SK-N-SH (cell line): ENCODE results near the gene GALNT1. TPM values are rescaled to one million over a fixed set of nuclear protein-coding genes. Genes with fewer than 3 reads are reported as not detected.

Experiments used
- CTCF ChIA-PET: fragments of 300-600, 350-600 bp; formaldehyde crosslinking; extraction: SDS; loops from one replicate; lab custom pipeline; 2021; lab: Yijun Ruan, JAX
- POLR2A ChIA-PET: fragments of 350-600 bp; sonication (Branson Sonifier 250); formaldehyde crosslinking; extraction: SDS; loops from one replicate; lab custom pipeline; 2020; ENCODE audit warnings: antibody characterized with exemption, inconsistent platforms; lab: Yijun Ruan, JAX
- DNase-seq: peaks from one replicate; pipeline ENCODE4 v3.0.0; 2012
- H2AFZ ChIP-seq: fragments of 200-600 bp; sonication (generic); 2 replicates; pipeline ENCODE4 v1.8.1; 2016; ENCODE audit warnings: antibody characterized with exemption, mild to moderate bottlenecking, low read depth
- H3F3A ChIP-seq: fragments of 200-600 bp; sonication (generic); replicated peaks from 2 replicates; pipeline ENCODE3; 2016; ENCODE audit warnings: antibody characterized with exemption, mild to moderate bottlenecking; ENCODE audit not compliant: insufficient read depth
- H3K27ac ChIP-seq, 2 experiments: fragments of 200-500 bp in 1 of 2; fragments of 200-600 bp in 1 of 2; sonication (Bioruptor generic) in 1 of 2; sonication (generic), shearing (Covaris generic) in 1 of 2; 2 replicates each; pipeline versions ENCODE4 v1.5.1 to v1.6.1; 2014 to 2016; ENCODE audit warnings: low read depth in 2 of 2, inconsistent platforms in 1 of 2, low read length in 1 of 2, mild to moderate bottlenecking in 1 of 2, mixed read lengths in 1 of 2
- H3K27me3 ChIP-seq: fragments of 200-600 bp; sonication (generic), shearing (Covaris generic); 2 replicates; pipeline ENCODE4 v1.6.1; 2016; ENCODE audit warnings: mixed run types; ENCODE audit not compliant: insufficient read depth
- H3K36me3 ChIP-seq, 2 experiments: fragments of 200-500 bp in 1 of 2; fragments of 200-600 bp in 1 of 2; sonication (Bioruptor generic) in 1 of 2; sonication (generic) in 1 of 2; replicated peaks in 1 of 2; 2 replicates each; pipeline versions ENCODE3 to v1.5.1; 2014 to 2016; ENCODE audit warnings: low read length in 1 of 2, mild to moderate bottlenecking in 1 of 2; ENCODE audit not compliant: insufficient read depth in 2 of 2, control insufficient read depth in 1 of 2
- H3K4me1 ChIP-seq, 2 experiments: fragments of 200-500 bp in 1 of 2; fragments of 200-600 bp in 1 of 2; sonication (Bioruptor generic) in 1 of 2; sonication (generic), shearing (Covaris generic) in 1 of 2; 2 replicates each; pipeline versions ENCODE4 v1.5.1 to v1.6.1; 2014 to 2016; ENCODE audit warnings: low read depth in 1 of 2, low read length in 1 of 2, mixed run types in 1 of 2; ENCODE audit not compliant: insufficient read depth in 2 of 2, control insufficient read depth in 1 of 2
- H3K4me2 ChIP-seq: fragments of 200-600 bp; sonication (generic), shearing (Covaris generic); 2 replicates; pipeline ENCODE4 v1.6.1; 2017; ENCODE audit warnings: mixed run types
- H3K4me3 ChIP-seq, 2 experiments: fragments of 200-500 bp in 1 of 2; fragments of 200-600 bp in 1 of 2; sonication (Bioruptor generic) in 1 of 2; sonication (generic), shearing (Covaris generic) in 1 of 2; 2 replicates each; pipeline versions ENCODE4 v1.5.1 to v1.8.1; 2014 to 2016; ENCODE audit warnings: low read depth in 2 of 2, inconsistent platforms in 1 of 2, low read length in 1 of 2, mild to moderate bottlenecking in 1 of 2, mixed read lengths in 1 of 2, moderate library complexity in 1 of 2
- H3K79me2 ChIP-seq: fragments of 200-600 bp; sonication (generic); 2 replicates; pipeline ENCODE4 v1.8.1; 2017; ENCODE audit warnings: mild to moderate bottlenecking; ENCODE audit not compliant: insufficient read depth
- H3K9ac ChIP-seq: fragments of 200-600 bp; sonication (generic); 2 replicates; pipeline ENCODE4 v1.6.1; 2017; ENCODE audit warnings: mixed run types
- H3K9me2 ChIP-seq: fragments of 200-600 bp; sonication (generic); 2 replicates; pipeline ENCODE4 v1.6.1; 2017; ENCODE audit warnings: mixed run types
- H3K9me3 ChIP-seq: fragments of 200-600 bp; sonication (generic); 2 replicates; pipeline ENCODE4 v1.6.1; 2017; ENCODE audit warnings: mixed run types, mild to moderate bottlenecking, moderate library complexity
- H4K20me1 ChIP-seq: fragments of 200-600 bp; sonication (generic); 2 replicates; pipeline ENCODE4 v1.6.1; 2017; ENCODE audit warnings: mild to moderate bottlenecking, mixed run types; ENCODE audit not compliant: insufficient read depth
- CHD2 ChIP-seq: fragments of 150-350 bp; IDR thresholded peaks from 2 replicates; pipeline ENCODE4 v1.6.1; 2018; ENCODE audit warnings: low read length; ENCODE audit not compliant: partially characterized antibody
- CTCF ChIP-seq: fragments of 200-600 bp; sonication (generic); IDR thresholded peaks from 2 replicates; pipeline ENCODE4 v1.6.1; 2017; ENCODE audit warnings: antibody characterized with exemption, mild to moderate bottlenecking, moderate library complexity
- EZH2phosphoT487 ChIP-seq: fragments of 200-600 bp; sonication (generic); IDR thresholded peaks from 2 replicates; pipeline ENCODE4 v1.6.1; 2017; ENCODE audit warnings: low read depth, mixed run types, mild to moderate bottlenecking, antibody characterized with exemption, moderate library complexity, borderline replicate concordance
- FOXJ3 ChIP-seq: sonication (generic); formaldehyde crosslinking; IDR thresholded peaks from 2 replicates; pipeline ENCODE4 v1.5.1; 2020; ENCODE audit warnings: mild to moderate bottlenecking, missing genetic modification reagents
- FOXM1 ChIP-seq: IDR thresholded peaks from 2 replicates; pipeline ENCODE4 v1.4.0; 2012; ENCODE audit warnings: low read depth, mild to moderate bottlenecking
- GABPA ChIP-seq: IDR thresholded peaks from 2 replicates; pipeline ENCODE4 v1.4.0; 2012; ENCODE audit warnings: low read depth, mild to moderate bottlenecking
- IRF3 ChIP-seq: fragments of 150-350 bp; IDR thresholded peaks from 2 replicates; pipeline ENCODE4 v1.6.1; 2016; ENCODE audit warnings: mild to moderate bottlenecking, low read depth, low read length
- JUND ChIP-seq: IDR thresholded peaks from 2 replicates; pipeline ENCODE4 v1.4.0; 2012
- MEF2A ChIP-seq: IDR thresholded peaks from 2 replicates; pipeline ENCODE4 v1.4.0; 2012; ENCODE audit warnings: low read depth, borderline replicate concordance
- MXI1 ChIP-seq: IDR thresholded peaks from 2 replicates; pipeline ENCODE4 v1.6.1; 2012; ENCODE audit warnings: mild to moderate bottlenecking, low read depth, low read length, improper control_type of control experiment
- PBX3 ChIP-seq: IDR thresholded peaks from 2 replicates; pipeline ENCODE4; 2012
- RAD21 ChIP-seq: IDR thresholded peaks from 2 replicates; pipeline ENCODE4 v1.6.1; 2012; ENCODE audit warnings: mild to moderate bottlenecking, low read length
- REST ChIP-seq: IDR thresholded peaks from 2 replicates; pipeline ENCODE4 v1.6.1; 2012; ENCODE audit warnings: mild to moderate bottlenecking, low read depth, low read length, moderate library complexity
- RFX5 ChIP-seq: IDR thresholded peaks from 2 replicates; pipeline ENCODE4 v1.6.1; 2012; ENCODE audit warnings: mild to moderate bottlenecking, improper control_type of control experiment, low read length
- RXRA ChIP-seq: IDR thresholded peaks from 2 replicates; pipeline ENCODE4 v1.4.0; 2012; ENCODE audit warnings: low read depth, mild to moderate bottlenecking, borderline replicate concordance
- SMC3 ChIP-seq: IDR thresholded peaks from 2 replicates; pipeline ENCODE4 v1.6.1; 2012; ENCODE audit warnings: low read depth, low read length, improper control_type of control experiment
- TEAD4 ChIP-seq: IDR thresholded peaks from 2 replicates; pipeline ENCODE4 v1.4.0; 2012; ENCODE audit warnings: mild to moderate bottlenecking, borderline replicate concordance; ENCODE audit not compliant: insufficient read depth
- USF2 ChIP-seq: fragments of 150-350 bp; IDR thresholded peaks from 2 replicates; pipeline ENCODE4 v1.6.1; 2017; ENCODE audit warnings: antibody characterized with exemption, low read length, low read depth, borderline replicate concordance
- YY1 ChIP-seq: IDR thresholded peaks from 2 replicates; pipeline ENCODE4 v1.4.0; 2012; ENCODE audit warnings: low read depth, mild to moderate bottlenecking
- ZBTB33 ChIP-seq: IDR thresholded peaks from 2 replicates; pipeline ENCODE4 v1.4.0; 2012; ENCODE audit warnings: low read depth, borderline replicate concordance
- WGBS: methylation state at CpG from one replicate; pipeline ENCODE4 v1.1.6; 2017; ENCODE audit warnings: low lambda C conversion rate; 5-methylcytosine and 5-hydroxymethylcytosine counted together
- polyA plus RNA-seq, 3 experiments: library from polyadenylated mRNA; depleted of rRNA; stranded (reverse); fragments of >200 nt; gene quantifications; 2 replicates each; pipeline ENCODE4 v1.2.3, GENCODE V29; 2012

Gene GALNT1
- polyA plus RNA-seq, 1 of the 3 experiments (the other 2 are of a cell fraction), result 15.7 TPM

- Histone ChIP-seq H3K9me2 (no peaks in the 10 kb centered on the region), H3F3A (no peaks in the 10 kb centered on the region), H3K9ac (no peak overlapping the region), H3K4me2 (no peak overlapping the region), H3K4me1 (no peaks in the 10 kb centered on the region), H2AFZ (no peak overlapping the region), H3K27me3 (no peaks in the 10 kb centered on the region), H4K20me1 (no peaks in the 10 kb centered on the region; the same call in 1 of the 2 replicates), H3K79me2 (peaks cover 59% of the 10 kb centered on the region), H3K36me3 (no peaks in the 10 kb centered on the region), H3K27ac (no peak overlapping the region), H3K4me3 (no peak overlapping the region), H3K9me3 (no peaks in the 10 kb centered on the region)
- CTCF ChIA-PET, result no interaction called here
- 71% methylated on average over 2 of the region's 2 CpGs for WGBS
- POLR2A ChIA-PET, result no interaction called here
- TF ChIP-seq YY1, result no peak
- no peak for TF ChIP-seq CTCF
- no peak for TF ChIP-seq RAD21
- TF ChIP-seq GABPA, result no peak
- no peak for TF ChIP-seq EZH2phosphoT487
- no peak for TF ChIP-seq RXRA
- TF ChIP-seq USF2, result no peak
- no peak for TF ChIP-seq RFX5
- TF ChIP-seq PBX3, result no peak
- TF ChIP-seq CHD2, result no peak
- no peak for TF ChIP-seq SMC3
- TF ChIP-seq REST, result no peak
- TF ChIP-seq JUND, result no peak
- TF ChIP-seq FOXJ3 (CRISPR knock-in tag), result no peak
- no peak for TF ChIP-seq MXI1
- no peak for TF ChIP-seq FOXM1
- no peak for TF ChIP-seq ZBTB33
- TF ChIP-seq MEF2A, result no peak
- TF ChIP-seq IRF3, result no peak
- TF ChIP-seq TEAD4, result no peak
- no peak for DNase-seq
Observed at GRCh38 chr18:35625232-35625631, 43.7 kb downstream of the GALNT1 start.
